Natural killer cell (primary cell): ENCODE data around the gene SLC39A11. TPM values are rescaled to one million over a fixed set of nuclear protein-coding genes. Genes with fewer than 3 reads are reported as not detected.

ENCODE experiments used
- ATAC-seq, 3 donors: fragments of 150-1000 bp in 2 of 3; fragments of 200-7000 bp in 1 of 3; cut with Tn5 transposase; 1 replicate in 1 of 3; 2 replicates in 2 of 3; pipeline ENCODE4 v1.10.0; 2021; ENCODE audit warnings: mild to moderate bottlenecking in 2 of 3, moderate library complexity in 2 of 3
- DNase-seq, 2 donors: peaks; one replicate each; pipeline versions ENCODE4 v3.0.0 to v3.0.0-alpha.2; 2013 to 2021; ENCODE audit warnings: mixed read lengths in 1 of 2
- H3K27ac ChIP-seq: one replicate; pipeline ENCODE4 v1.5.1; 2013; ENCODE audit warnings: mild to moderate bottlenecking, low read length
- H3K27me3 ChIP-seq: one replicate; pipeline ENCODE4 v1.6.1; 2013; ENCODE audit warnings: low read length; ENCODE audit not compliant: control insufficient read depth, insufficient read depth
- H3K36me3 ChIP-seq: one replicate; pipeline ENCODE4 v1.6.1; 2013; ENCODE audit warnings: low read length; ENCODE audit not compliant: control insufficient read depth, insufficient read depth
- H3K4me1 ChIP-seq: one replicate; pipeline ENCODE4 v1.6.1; 2013; ENCODE audit warnings: low read length; ENCODE audit not compliant: control insufficient read depth, insufficient read depth
- H3K4me3 ChIP-seq: one replicate; pipeline ENCODE4 v1.5.1; 2013; ENCODE audit warnings: low read length
- H3K9me3 ChIP-seq: one replicate; pipeline ENCODE4 v1.6.1; 2013; ENCODE audit warnings: low read length; ENCODE audit not compliant: control insufficient read depth, insufficient read depth
- H3K27ac Mint-ChIP-seq, 2 donors: one replicate each; pipeline ENCODE4 v1.8.0; 2022; ENCODE audit warnings: mild to moderate bottlenecking in 2 of 2, mixed read lengths in 2 of 2, moderate library complexity in 1 of 2
- H3K27me3 Mint-ChIP-seq, 2 donors: one replicate each; pipeline ENCODE4 v1.8.0; 2022; ENCODE audit warnings: low read depth in 2 of 2, mixed read lengths in 2 of 2
- H3K36me3 Mint-ChIP-seq: one replicate; pipeline ENCODE4 v1.8.0; 2022; ENCODE audit warnings: mixed read lengths
- H3K4me1 Mint-ChIP-seq, 2 donors: one replicate each; pipeline ENCODE4 v1.8.0; 2022; ENCODE audit warnings: mixed read lengths in 2 of 2
- H3K4me3 Mint-ChIP-seq: one replicate; pipeline ENCODE4 v1.8.0; 2022; ENCODE audit warnings: mild to moderate bottlenecking, moderate library complexity, mixed read lengths
- H3K9me3 Mint-ChIP-seq, 2 donors: one replicate each; pipeline ENCODE4 v1.8.0; 2022; ENCODE audit warnings: mixed read lengths in 2 of 2
- WGBS: methylation state at CpG from one replicate; pipeline ENCODE4 v1.1.7; 2013; ENCODE audit warnings: missing lambda C conversion rate; ENCODE audit not compliant: insufficient coverage; 5-methylcytosine and 5-hydroxymethylcytosine counted together
- intact Hi-C: fragments of 100-400 bp; cut with micrococcal nuclease; formaldehyde crosslinking; loops from one replicate; pipeline ENCODE4 v1.14.2; 2022
- total RNA-seq, 4 donors: library from RNA; stranded (reverse); fragments of 120-200 nt in 1 of 4; gene quantifications; one replicate each; pipeline versions ENCODE4 v1.2.3 to v1.2.4, GENCODE V29; 2013 to 2022
- TF ChIP-seq, protein P1 (sequence below): fragments of 200-600 bp; IDR thresholded peaks from one replicate; pipeline ENCODE4 v1.8.0; 2022; ENCODE audit warnings: antibody characterized with exemption

SLC39A11 gene
- total RNA-seq, 3 donors from 2014 or later (not counting 1 experiment from before 2014, with no cell fraction given): 32.6 to 44.9 (median 39.4) TPM

DNA sequence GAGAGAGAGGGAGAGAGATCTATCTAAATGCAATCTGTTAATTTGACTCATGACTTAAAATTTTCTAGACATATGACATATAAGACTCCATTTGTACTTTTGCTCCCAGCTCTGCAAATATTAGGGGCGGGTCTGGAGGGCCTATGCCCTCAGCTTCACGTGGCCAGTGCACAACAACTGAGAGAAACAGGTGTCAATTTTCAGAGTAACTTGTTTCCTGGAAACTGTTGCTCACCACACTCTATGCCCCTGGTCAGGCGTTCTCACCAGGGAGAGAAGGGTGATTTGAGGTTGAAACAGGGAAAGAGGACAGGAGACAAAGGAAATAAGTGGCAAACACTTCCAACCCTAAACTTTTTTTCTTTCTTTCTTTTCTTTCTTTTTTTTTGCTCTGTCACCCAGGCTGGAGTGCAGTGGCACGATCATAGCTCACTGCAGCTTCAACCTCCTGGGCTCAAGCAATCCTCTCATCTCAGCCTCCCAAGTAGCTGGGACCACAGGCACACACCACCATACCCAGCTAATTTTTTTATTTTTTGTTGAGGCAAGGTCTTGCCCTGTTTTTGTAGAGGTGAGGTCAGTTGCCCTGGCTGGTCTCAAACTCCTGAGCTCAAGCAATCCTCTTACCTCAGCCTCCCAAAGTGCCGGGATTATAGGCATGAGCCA, 270.0 kb downstream of the SLC39A11 start:
- peaks cover 16% of the 10 kb centered on the region for H3K9me3 ChIP-seq
- Mint-ChIP-seq H3K9me3 (peaks cover 6 to 9% of the 10 kb centered on the region in 2 donors), H3K36me3 (peaks cover 32% of the 10 kb centered on the region), H3K4me1 (peaks cover 12 to 31% of the 10 kb centered on the region in 2 donors), H3K4me3 (no peak overlapping the region), H3K27ac (peak overlapping the region in 1 of 2 donors; percentile 25), H3K27me3 (no peaks in the 10 kb centered on the region)
- WGBS: 59% methylated on average over 4 of the region's 5 CpGs
- intact Hi-C loops: no loop called here
- no peaks in the 10 kb centered on the region for H3K27me3 ChIP-seq
- no peaks in the 10 kb centered on the region for H3K36me3 ChIP-seq
- DNase-seq (no peak), ATAC-seq (peak in 1 of 3 donors; percentile 47)
- H3K4me1 ChIP-seq: peaks cover 7% of the 10 kb centered on the region
- H3K4me3 ChIP-seq: no peak overlapping the region
- H3K27ac ChIP-seq: no peak overlapping the region
- TF ChIP-seq, protein P1, sequence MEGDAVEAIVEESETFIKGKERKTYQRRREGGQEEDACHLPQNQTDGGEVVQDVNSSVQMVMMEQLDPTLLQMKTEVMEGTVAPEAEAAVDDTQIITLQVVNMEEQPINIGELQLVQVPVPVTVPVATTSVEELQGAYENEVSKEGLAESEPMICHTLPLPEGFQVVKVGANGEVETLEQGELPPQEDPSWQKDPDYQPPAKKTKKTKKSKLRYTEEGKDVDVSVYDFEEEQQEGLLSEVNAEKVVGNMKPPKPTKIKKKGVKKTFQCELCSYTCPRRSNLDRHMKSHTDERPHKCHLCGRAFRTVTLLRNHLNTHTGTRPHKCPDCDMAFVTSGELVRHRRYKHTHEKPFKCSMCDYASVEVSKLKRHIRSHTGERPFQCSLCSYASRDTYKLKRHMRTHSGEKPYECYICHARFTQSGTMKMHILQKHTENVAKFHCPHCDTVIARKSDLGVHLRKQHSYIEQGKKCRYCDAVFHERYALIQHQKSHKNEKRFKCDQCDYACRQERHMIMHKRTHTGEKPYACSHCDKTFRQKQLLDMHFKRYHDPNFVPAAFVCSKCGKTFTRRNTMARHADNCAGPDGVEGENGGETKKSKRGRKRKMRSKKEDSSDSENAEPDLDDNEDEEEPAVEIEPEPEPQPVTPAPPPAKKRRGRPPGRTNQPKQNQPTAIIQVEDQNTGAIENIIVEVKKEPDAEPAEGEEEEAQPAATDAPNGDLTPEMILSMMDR: no peak

DNA sequence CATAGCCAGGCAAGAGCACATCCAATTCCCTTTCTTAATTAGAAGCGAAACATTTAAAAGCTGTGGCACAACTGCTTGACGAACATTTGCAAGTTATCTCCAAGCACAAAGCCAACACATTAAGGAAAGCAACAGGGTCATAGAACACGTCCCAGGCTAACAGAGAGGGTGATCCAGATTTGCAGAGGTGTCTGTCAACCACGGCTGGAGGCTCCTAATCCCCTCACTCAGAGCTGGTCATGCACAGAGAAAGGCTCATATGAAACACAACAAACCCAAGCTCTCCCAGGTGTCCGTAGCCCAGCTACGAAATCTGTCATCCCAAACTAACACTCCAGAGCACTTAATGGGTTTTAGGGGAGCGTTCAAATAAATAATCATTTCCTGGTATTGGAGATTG, 276.1 kb downstream of the SLC39A11 start:
- no peak overlapping the region for H3K4me3 ChIP-seq
- no peaks in the 10 kb centered on the region for H3K4me1 ChIP-seq
- Mint-ChIP-seq H3K27me3 (no peaks in the 10 kb centered on the region), H3K9me3 (peaks cover 2 to 3% of the 10 kb centered on the region in 2 donors), H3K4me1 (peaks cover 5 to 6% of the 10 kb centered on the region in 2 donors), H3K4me3 (no peak overlapping the region), H3K27ac (no peak overlapping the region), H3K36me3 (peaks cover 15% of the 10 kb centered on the region)
- H3K27ac ChIP-seq: no peak overlapping the region
- peaks cover under 1% of the 10 kb centered on the region for H3K9me3 ChIP-seq
- intact Hi-C loops: no loop called here
- no peaks in the 10 kb centered on the region for H3K27me3 ChIP-seq
- TF ChIP-seq, protein P1: no peak
- WGBS: 92% methylated on average over 5 of the region's 7 CpGs
- no peak for ATAC-seq
- DNase-seq: no peak
- no peaks in the 10 kb centered on the region for H3K36me3 ChIP-seq

- Mint-ChIP-seq H3K27ac (no peak overlapping the region), H3K27me3 (no peaks in the 10 kb centered on the region), H3K4me3 (no peak overlapping the region), H3K4me1 (no peaks in the 10 kb centered on the region), H3K36me3 (peaks cover 17% of the 10 kb centered on the region), H3K9me3 (peaks cover 2 to 3% of the 10 kb centered on the region in 2 donors)
- DNase-seq (no peak), ATAC-seq (no peak)
- no peaks in the 10 kb centered on the region for H3K4me1 ChIP-seq
- no peaks in the 10 kb centered on the region for H3K36me3 ChIP-seq
- intact Hi-C loops: no loop called here
- TF ChIP-seq, protein P1: no peak
- no peaks in the 10 kb centered on the region for H3K27me3 ChIP-seq
- 92% methylated on average over 5 of the region's 5 CpGs for WGBS
- H3K27ac ChIP-seq: no peak overlapping the region
- no peak overlapping the region for H3K4me3 ChIP-seq
- peaks cover 9% of the 10 kb centered on the region for H3K9me3 ChIP-seq
Observed at GRCh38 chr17:72813481-72813880, 279.0 kb downstream of the SLC39A11 start.

DNA sequence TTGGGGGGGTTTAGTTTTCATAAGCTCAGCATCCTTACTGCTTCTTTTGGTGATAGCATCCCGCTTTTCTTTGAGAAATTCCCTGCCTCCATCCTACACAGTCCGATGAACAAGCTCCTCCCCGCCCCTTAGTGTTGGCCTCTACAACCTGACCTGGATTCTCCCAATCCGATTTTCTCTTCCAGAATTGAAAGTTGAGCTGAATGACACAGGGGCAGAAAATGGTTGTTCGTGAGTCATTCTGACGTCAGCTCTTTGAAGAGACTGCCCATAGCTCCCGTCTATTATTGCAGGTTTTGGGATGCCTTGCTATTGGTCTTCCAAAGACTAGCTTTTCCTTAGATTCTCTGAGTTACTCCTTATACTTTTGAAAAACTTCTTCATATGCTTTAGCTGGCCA, 279.7 kb downstream of the SLC39A11 start:
- Histone ChIP-seq H3K4me3 (no peak overlapping the region), H3K9me3 (peaks cover 9% of the 10 kb centered on the region), H3K36me3 (no peaks in the 10 kb centered on the region), H3K27me3 (no peaks in the 10 kb centered on the region), H3K27ac (no peak overlapping the region), H3K4me1 (no peaks in the 10 kb centered on the region)
- no peak overlapping the region for H3K27ac Mint-ChIP-seq
- H3K36me3 Mint-ChIP-seq: peaks cover 17% of the 10 kb centered on the region
- H3K4me1 Mint-ChIP-seq: no peaks in the 10 kb centered on the region
- TF ChIP-seq, protein P1: no peak
- DNase-seq (no peak), ATAC-seq (no peak)
- 98% methylated on average over 7 of the region's 7 CpGs for WGBS
- no peaks in the 10 kb centered on the region for H3K27me3 Mint-ChIP-seq
- H3K9me3 Mint-ChIP-seq: peaks cover 2 to 3% of the 10 kb centered on the region in 2 donors
- H3K4me3 Mint-ChIP-seq: no peak overlapping the region
- intact Hi-C loops: no loop called here
